ENCODE results near the gene ADAMTS16. TPM values are rescaled to one million over a fixed set of nuclear protein-coding genes. Genes with fewer than 3 reads are reported as not detected.

ADAMTS16 gene
- not detected for total RNA-seq

GRCh38 chr5:5139777-5140478 is at the start of gene ADAMTS16:
Gene ADAMTS16 (plus strand): TSS chr5:5140330. CDS start chr5:5140468, 138 bp downstream.
- Histone ChIP-seq H3K27me3 (ENCODE audit: insufficient read depth, low read length) (peaks cover 20% of the 10 kb centered on the region), H3K4me3 (ENCODE audit: low read length) (no peak within 1 kb of the TSS)

DNA sequence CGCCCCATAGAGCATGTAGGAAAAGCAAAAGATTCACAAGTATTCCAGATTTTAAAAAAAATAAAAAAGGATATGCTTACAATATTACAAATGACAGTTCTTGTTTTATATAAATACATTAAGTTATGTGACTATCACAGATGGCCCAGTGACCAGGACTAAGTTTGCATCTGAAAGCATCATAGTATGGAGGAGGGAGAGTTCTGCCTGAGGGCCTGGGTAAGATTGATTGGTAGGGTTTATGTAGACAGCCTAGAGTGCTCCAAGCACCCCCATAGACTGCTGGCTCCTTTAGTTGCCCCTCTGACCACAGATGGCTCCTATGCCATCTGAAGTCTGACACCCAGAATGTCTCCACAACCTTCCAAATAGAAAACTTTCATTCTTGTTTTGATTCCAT is 48.0 kb upstream of the ADAMTS16 start:
- no peaks in the 10 kb centered on the region for H3K9me3 ChIP-seq (ENCODE audit: low read depth, low read length)
- H3K27me3 ChIP-seq (ENCODE audit: insufficient read depth, low read length), result no peaks in the 10 kb centered on the region
- H3K4me1 ChIP-seq (ENCODE audit: insufficient read depth, low read length), result no peaks in the 10 kb centered on the region
- H3K4me3 ChIP-seq (ENCODE audit: low read length), result no peak overlapping the region

More at GRCh38 chr5:5139777-5140478, at the start of gene ADAMTS16:
- Histone ChIP-seq H3K4me1 (ENCODE audit: insufficient read depth, low read length) (no peaks in the 10 kb centered on the region), H3K9me3 (ENCODE audit: low read depth, low read length) (no peaks in the 10 kb centered on the region)

GRCh38 chr5:5100635-5101034 is 39.5 kb upstream of the ADAMTS16 start:
- Histone ChIP-seq H3K4me1 (ENCODE audit: insufficient read depth, low read length) (no peaks in the 10 kb centered on the region), H3K4me3 (ENCODE audit: low read length) (no peak overlapping the region), H3K27me3 (ENCODE audit: insufficient read depth, low read length) (no peaks in the 10 kb centered on the region), H3K9me3 (ENCODE audit: low read depth, low read length) (no peaks in the 10 kb centered on the region)

DNA sequence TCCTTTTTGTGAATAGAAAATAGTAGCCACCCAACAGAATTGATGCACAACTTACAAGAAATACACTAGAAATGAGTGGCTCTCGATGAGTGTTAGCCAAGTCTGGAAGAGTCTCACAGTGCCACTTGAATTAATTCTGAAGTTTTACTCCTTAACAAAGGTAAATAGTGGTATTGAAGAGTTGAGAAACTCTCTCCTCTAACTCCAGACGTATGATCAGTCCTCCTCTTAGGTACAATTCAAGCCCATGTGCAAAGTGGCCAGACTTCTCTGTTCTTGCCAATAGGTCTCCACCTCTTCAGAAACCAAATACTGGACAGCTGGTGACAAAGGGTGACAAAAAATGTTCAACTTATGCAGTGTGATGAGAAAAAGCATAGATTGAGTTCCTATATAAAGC is 38.5 kb upstream of the ADAMTS16 start:
- no peaks in the 10 kb centered on the region for H3K27me3 ChIP-seq (ENCODE audit: insufficient read depth, low read length)

GRCh38 chr5:5103245-5103644 is 36.9 kb upstream of the ADAMTS16 start:
- Histone ChIP-seq H3K9me3 (ENCODE audit: low read depth, low read length) (no peaks in the 10 kb centered on the region), H3K4me3 (ENCODE audit: low read length) (no peak overlapping the region), H3K27me3 (ENCODE audit: insufficient read depth, low read length) (no peaks in the 10 kb centered on the region), H3K4me1 (ENCODE audit: insufficient read depth, low read length) (no peaks in the 10 kb centered on the region)

More for the DNA sequence above, 38.5 kb upstream of the ADAMTS16 start:
- H3K9me3 ChIP-seq (ENCODE audit: low read depth, low read length), result no peaks in the 10 kb centered on the region
- H3K4me3 ChIP-seq (ENCODE audit: low read length), result no peak overlapping the region
- no peaks in the 10 kb centered on the region for H3K4me1 ChIP-seq (ENCODE audit: insufficient read depth, low read length)

DNA sequence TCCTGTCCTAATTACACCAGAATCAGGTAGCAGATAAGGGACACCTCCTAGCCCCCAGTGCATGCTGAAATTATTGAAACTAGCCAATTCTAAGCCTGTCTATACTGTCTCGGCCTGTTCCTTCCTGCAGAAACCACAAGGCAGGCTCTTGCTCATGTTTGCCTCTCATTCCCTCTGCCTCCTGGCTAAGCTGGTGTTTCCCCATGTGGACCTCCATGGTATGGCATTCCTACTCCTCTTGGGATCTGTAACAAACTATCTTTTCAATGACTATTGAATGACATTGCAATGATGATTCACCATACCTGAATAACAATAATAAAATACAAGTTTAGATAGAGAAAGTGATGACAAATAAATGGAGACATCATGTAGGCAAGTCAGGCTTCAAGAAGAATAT is 35.6 kb upstream of the ADAMTS16 start:
- no peak overlapping the region for H3K4me3 ChIP-seq (ENCODE audit: low read length)
- no peaks in the 10 kb centered on the region for H3K9me3 ChIP-seq (ENCODE audit: low read depth, low read length)
- no peaks in the 10 kb centered on the region for H3K27me3 ChIP-seq (ENCODE audit: insufficient read depth, low read length)
- H3K4me1 ChIP-seq (ENCODE audit: insufficient read depth, low read length), result no peaks in the 10 kb centered on the region

GRCh38 chr5:5105531-5105930 is 34.6 kb upstream of the ADAMTS16 start:
- H3K27me3 ChIP-seq (ENCODE audit: insufficient read depth, low read length), result no peaks in the 10 kb centered on the region
- no peaks in the 10 kb centered on the region for H3K9me3 ChIP-seq (ENCODE audit: low read depth, low read length)
- H3K4me3 ChIP-seq (ENCODE audit: low read length), result no peak overlapping the region
- no peaks in the 10 kb centered on the region for H3K4me1 ChIP-seq (ENCODE audit: insufficient read depth, low read length)

DNA sequence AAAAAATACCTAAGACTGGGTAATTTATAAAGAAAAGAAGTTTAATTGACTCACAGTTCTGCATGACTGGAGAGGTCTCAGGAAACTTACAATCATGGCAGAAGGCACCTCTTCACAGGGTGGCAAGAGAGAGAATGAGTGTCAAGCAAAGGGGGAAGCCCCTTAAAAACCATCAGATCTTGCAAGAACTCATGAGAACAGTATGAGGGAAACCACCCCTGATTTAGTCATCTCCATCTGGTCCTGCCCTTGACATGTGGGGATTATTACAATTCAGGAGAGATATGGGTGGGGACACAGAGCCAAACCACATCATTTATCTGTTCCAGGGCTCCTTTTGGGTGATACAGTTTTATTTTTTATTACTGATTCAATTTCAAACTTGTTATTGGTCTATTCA is 23.2 kb upstream of the ADAMTS16 start:
- Histone ChIP-seq H3K4me1 (ENCODE audit: insufficient read depth, low read length) (no peaks in the 10 kb centered on the region), H3K9me3 (ENCODE audit: low read depth, low read length) (no peaks in the 10 kb centered on the region), H3K4me3 (ENCODE audit: low read length) (no peak overlapping the region), H3K27me3 (ENCODE audit: insufficient read depth, low read length) (no peaks in the 10 kb centered on the region)

- Histone ChIP-seq H3K9me3 (ENCODE audit: low read depth, low read length) (no peaks in the 10 kb centered on the region), H3K4me3 (ENCODE audit: low read length) (no peak overlapping the region), H3K27me3 (ENCODE audit: insufficient read depth, low read length) (no peaks in the 10 kb centered on the region), H3K4me1 (ENCODE audit: insufficient read depth, low read length) (no peaks in the 10 kb centered on the region)
Measured at GRCh38 chr5:5122776-5123175, 17.4 kb upstream of the ADAMTS16 start.

DNA sequence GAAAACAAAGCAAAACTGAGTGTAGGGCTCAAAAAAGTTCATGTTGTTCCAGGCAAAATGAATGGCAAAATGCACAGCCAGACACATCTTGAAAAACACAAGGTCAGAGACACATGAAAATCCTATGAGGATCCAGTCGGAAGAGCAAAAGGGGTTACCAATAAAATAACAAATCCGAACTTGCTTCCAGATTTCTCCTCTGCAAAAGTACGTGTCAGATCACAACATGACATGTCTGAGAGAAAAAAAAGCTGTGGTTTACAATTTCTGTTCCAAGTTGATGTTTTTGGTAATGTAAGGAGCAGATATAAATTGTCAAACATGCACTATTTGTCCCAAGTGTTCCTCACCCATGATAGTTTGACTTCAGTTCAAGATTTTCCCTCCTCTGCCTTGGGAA is 15.9 kb upstream of the ADAMTS16 start:
- Histone ChIP-seq H3K27me3 (ENCODE audit: insufficient read depth, low read length) (no peaks in the 10 kb centered on the region), H3K9me3 (ENCODE audit: low read depth, low read length) (no peaks in the 10 kb centered on the region), H3K4me1 (ENCODE audit: insufficient read depth, low read length) (no peaks in the 10 kb centered on the region), H3K4me3 (ENCODE audit: low read length) (no peak overlapping the region)

DNA sequence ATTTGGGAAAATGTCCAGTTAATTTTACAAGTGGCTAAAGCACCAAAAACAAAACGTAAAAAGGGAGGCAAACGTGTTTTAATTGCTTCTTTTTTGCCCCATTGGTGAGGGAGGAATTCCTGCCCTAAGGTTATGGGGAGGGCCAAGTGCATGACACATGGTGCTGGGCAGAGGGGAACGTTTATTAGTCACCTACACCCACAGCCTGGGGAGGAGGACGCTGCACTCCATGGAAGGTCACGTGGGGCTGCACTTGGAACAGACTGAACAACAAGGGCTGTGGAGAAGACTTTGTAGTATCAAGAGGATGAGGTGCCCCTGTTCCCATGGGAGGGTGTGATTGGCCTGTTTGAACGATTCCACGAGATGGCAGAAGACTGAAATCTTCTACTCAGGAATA is 13.7 kb upstream of the ADAMTS16 start:
- Histone ChIP-seq H3K27me3 (ENCODE audit: insufficient read depth, low read length) (no peaks in the 10 kb centered on the region), H3K4me3 (ENCODE audit: low read length) (no peak overlapping the region), H3K9me3 (ENCODE audit: low read depth, low read length) (no peaks in the 10 kb centered on the region), H3K4me1 (ENCODE audit: insufficient read depth, low read length) (no peaks in the 10 kb centered on the region)

GRCh38 chr5:5128766-5129165 is 11.4 kb upstream of the ADAMTS16 start:
- Histone ChIP-seq H3K9me3 (ENCODE audit: low read depth, low read length) (no peaks in the 10 kb centered on the region), H3K4me1 (ENCODE audit: insufficient read depth, low read length) (no peaks in the 10 kb centered on the region), H3K4me3 (ENCODE audit: low read length) (no peak overlapping the region), H3K27me3 (ENCODE audit: insufficient read depth, low read length) (no peaks in the 10 kb centered on the region)

DNA sequence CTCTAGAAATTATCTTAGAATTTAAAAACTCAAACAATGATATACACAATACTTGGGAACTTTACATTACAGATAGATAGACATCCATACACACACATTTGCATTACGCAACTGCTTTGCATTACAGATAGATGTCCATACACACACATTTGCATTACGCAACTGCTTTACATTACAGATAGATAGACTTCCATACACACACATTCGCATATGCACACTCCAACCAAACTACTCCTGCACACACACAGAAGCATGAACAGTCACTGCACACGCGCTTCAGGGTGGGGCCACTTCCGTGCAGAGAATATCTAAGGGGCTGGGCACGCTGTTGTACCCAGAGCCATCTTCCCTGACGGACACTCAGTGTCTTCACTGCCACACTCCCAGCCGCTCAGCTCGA is 7.9 kb upstream of the ADAMTS16 start:
- no peaks in the 10 kb centered on the region for H3K9me3 ChIP-seq (ENCODE audit: low read depth, low read length)
- H3K4me1 ChIP-seq (ENCODE audit: insufficient read depth, low read length), result no peaks in the 10 kb centered on the region
- no peaks in the 10 kb centered on the region for H3K27me3 ChIP-seq (ENCODE audit: insufficient read depth, low read length)
- no peak overlapping the region for H3K4me3 ChIP-seq (ENCODE audit: low read length)

DNA sequence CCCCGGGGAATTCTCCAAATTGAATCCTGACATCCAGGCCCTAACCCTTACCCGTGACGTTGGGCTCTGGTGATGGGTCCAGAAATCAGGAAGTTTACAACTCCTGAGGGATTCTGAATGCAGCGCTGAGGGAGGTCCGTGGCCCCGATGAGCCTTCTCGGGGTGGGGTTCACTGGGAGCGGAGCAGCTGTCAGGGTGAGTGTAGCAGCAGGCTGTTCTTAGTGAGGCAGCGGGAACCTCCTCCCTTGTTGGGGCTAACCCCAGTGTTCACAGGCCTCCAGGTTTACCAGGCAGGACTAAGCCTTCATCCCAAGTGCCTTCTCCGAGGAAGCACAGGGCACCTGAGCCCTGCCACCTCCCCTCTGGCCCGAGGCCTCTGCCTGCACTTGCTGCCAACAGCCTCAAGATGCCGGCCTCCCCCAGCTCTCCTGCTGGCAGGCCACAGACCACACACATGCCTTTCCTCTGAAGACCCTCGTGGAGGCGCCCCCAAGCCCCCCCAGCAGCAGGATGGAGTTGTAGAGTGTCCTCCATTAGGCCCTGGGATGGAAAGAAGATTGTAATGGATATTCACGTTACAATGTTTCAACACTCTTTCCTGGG is 7.3 kb upstream of the ADAMTS16 start:
- Histone ChIP-seq H3K27me3 (ENCODE audit: insufficient read depth, low read length) (no peaks in the 10 kb centered on the region), H3K4me3 (ENCODE audit: low read length) (no peak overlapping the region), H3K9me3 (ENCODE audit: low read depth, low read length) (no peaks in the 10 kb centered on the region), H3K4me1 (ENCODE audit: insufficient read depth, low read length) (no peaks in the 10 kb centered on the region)

- Histone ChIP-seq H3K9me3 (ENCODE audit: low read depth, low read length) (no peaks in the 10 kb centered on the region), H3K27me3 (ENCODE audit: insufficient read depth, low read length) (no peaks in the 10 kb centered on the region), H3K4me1 (ENCODE audit: insufficient read depth, low read length) (no peaks in the 10 kb centered on the region), H3K4me3 (ENCODE audit: low read length) (no peak overlapping the region)
Measured at GRCh38 chr5:5134107-5134506, 6.0 kb upstream of the ADAMTS16 start.
